Measurements from ENCODE around the gene CKAP4.

- TF ChIP-seq, protein P1, sequence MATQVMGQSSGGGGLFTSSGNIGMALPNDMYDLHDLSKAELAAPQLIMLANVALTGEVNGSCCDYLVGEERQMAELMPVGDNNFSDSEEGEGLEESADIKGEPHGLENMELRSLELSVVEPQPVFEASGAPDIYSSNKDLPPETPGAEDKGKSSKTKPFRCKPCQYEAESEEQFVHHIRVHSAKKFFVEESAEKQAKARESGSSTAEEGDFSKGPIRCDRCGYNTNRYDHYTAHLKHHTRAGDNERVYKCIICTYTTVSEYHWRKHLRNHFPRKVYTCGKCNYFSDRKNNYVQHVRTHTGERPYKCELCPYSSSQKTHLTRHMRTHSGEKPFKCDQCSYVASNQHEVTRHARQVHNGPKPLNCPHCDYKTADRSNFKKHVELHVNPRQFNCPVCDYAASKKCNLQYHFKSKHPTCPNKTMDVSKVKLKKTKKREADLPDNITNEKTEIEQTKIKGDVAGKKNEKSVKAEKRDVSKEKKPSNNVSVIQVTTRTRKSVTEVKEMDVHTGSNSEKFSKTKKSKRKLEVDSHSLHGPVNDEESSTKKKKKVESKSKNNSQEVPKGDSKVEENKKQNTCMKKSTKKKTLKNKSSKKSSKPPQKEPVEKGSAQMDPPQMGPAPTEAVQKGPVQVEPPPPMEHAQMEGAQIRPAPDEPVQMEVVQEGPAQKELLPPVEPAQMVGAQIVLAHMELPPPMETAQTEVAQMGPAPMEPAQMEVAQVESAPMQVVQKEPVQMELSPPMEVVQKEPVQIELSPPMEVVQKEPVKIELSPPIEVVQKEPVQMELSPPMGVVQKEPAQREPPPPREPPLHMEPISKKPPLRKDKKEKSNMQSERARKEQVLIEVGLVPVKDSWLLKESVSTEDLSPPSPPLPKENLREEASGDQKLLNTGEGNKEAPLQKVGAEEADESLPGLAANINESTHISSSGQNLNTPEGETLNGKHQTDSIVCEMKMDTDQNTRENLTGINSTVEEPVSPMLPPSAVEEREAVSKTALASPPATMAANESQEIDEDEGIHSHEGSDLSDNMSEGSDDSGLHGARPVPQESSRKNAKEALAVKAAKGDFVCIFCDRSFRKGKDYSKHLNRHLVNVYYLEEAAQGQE (IDR thresholded peaks at IDR 0.05): no peak
- TF ChIP-seq, protein P2, sequence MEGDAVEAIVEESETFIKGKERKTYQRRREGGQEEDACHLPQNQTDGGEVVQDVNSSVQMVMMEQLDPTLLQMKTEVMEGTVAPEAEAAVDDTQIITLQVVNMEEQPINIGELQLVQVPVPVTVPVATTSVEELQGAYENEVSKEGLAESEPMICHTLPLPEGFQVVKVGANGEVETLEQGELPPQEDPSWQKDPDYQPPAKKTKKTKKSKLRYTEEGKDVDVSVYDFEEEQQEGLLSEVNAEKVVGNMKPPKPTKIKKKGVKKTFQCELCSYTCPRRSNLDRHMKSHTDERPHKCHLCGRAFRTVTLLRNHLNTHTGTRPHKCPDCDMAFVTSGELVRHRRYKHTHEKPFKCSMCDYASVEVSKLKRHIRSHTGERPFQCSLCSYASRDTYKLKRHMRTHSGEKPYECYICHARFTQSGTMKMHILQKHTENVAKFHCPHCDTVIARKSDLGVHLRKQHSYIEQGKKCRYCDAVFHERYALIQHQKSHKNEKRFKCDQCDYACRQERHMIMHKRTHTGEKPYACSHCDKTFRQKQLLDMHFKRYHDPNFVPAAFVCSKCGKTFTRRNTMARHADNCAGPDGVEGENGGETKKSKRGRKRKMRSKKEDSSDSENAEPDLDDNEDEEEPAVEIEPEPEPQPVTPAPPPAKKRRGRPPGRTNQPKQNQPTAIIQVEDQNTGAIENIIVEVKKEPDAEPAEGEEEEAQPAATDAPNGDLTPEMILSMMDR (IDR thresholded peaks at IDR 0.05; ENCODE audit: low read depth, low read length, missing input control): no peak
- TF ChIP-seq, protein P3, sequence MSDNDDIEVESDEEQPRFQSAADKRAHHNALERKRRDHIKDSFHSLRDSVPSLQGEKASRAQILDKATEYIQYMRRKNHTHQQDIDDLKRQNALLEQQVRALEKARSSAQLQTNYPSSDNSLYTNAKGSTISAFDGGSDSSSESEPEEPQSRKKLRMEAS (IDR thresholded peaks at IDR 0.05): no peak
- TF ChIP-seq YY1 (IDR thresholded peaks at IDR 0.05) (no peak), TAF1 (conservative IDR thresholded peaks at IDR 0.05) (no peak), GABPA (IDR thresholded peaks at IDR 0.05 in 1 of 2, conservative IDR thresholded peaks at IDR 0.05 in 1 of 2) (no peak), SP1 (IDR thresholded peaks at IDR 0.05) (no peak), RAD21 (IDR thresholded peaks at IDR 0.05) (no peak)
Observed at GRCh38 chr12:106235770-106236169, 12.1 kb downstream of the CKAP4 start.
